Measurements from ENCODE around the gene EVI5L.
A peak's percentile ranks its signal among the peaks of the same experiment; 100 is the strongest.

Gene EVI5L

DNA sequence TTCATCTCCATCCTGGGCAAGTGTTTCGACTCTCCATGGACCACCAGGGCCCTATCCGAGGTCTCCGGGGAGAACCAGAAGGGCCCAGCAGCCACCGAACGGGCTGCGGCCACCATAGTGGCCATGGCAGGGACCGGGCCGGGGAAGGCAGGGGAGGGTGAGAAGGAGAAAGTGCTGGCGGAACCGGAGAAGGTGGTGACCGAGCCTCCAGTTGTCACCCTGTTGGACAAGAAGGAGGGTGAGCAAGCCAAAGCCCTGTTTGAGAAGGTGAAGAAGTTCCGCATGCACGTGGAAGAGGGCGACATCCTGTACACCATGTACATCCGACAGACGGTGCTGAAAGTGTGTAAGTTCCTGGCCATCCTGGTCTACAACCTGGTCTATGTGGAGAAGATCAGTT is 68.9 kb downstream of the EVI5L start:
- DNase-seq (ENCODE audit: low read depth) = no peak

DNA sequence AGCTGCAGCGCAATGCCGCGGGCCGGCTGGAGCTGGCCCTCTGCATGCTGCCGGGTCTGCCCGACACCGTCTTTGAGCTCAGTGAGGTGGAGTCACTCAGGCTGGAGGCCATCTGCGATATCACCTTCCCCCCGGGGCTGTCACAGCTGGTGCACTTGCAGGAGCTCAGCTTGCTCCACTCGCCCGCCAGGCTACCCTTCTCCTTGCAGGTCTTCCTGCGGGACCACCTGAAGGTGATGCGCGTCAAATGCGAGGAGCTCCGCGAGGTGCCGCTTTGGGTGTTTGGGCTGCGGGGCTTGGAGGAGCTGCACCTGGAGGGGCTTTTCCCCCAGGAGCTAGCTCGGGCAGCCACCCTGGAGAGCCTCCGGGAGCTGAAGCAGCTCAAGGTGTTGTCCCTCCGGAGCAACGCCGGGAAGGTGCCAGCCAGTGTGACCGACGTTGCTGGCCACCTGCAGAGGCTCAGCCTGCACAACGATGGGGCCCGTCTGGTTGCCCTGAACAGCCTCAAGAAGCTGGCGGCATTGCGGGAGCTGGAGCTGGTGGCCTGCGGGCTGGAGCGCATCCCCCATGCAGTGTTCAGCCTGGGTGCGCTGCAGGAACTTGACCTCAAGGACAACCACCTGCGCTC is 69.8 kb downstream of the EVI5L start:
- no peak for DNase-seq (ENCODE audit: low read depth)

DNA sequence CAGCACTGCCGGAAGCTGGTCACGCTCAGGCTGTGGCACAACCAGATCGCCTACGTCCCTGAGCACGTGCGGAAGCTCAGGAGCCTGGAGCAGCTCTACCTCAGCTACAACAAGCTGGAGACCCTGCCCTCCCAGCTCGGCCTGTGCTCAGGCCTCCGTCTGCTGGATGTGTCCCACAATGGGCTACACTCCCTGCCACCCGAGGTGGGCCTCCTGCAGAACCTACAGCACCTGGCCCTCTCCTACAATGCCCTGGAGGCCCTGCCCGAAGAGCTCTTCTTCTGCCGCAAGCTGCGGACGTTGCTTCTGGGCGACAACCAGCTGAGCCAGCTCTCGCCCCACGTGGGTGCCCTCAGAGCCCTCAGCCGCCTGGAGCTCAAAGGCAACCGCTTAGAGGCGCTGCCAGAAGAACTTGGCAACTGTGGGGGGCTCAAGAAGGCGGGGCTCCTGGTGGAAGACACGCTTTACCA is 70.4 kb downstream of the EVI5L start:
- DNase-seq (ENCODE audit: low read depth) = no peak

DNA sequence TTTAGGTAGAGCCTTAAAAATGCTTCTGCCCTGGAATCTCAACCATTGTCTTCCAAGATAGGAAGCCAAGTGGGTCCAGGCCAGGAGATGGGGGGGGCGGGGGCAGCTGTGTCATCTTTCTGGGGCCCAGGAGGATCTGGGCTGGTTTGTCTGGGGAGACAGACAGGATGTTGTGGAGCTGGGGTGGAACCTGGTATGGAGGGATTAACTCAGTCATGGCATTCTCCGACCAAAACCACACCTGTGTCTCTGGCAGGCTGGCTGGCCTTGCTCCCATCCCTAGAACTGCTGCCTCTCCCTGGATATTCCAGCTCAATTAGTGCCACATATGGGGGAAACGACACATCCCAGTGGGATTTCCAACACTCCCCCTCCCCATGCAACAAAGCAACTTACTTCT is 70.9 kb downstream of the EVI5L start:
- no peak for DNase-seq (ENCODE audit: low read depth)

DNA sequence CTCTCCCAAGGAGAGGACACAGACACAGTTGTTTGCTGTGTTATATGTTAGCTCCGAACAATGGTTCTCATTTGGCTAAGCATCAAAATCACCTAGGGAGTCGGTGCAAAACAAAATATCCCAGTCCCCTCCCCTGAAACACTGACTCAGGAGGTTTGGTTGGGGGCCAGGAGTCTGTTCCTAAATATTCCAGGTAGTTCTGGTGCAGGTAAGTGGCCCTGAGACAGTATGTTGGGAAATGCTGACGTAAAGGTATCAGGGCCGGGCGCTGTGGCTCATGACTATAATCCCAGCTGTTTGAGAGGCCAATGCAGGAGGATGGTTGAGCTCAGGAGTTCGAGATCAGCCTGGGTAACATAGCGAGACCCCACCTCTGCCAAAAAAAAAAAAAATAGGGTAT is 71.3 kb downstream of the EVI5L start:
- DNase-seq (ENCODE audit: low read depth) = no peak

DNA sequence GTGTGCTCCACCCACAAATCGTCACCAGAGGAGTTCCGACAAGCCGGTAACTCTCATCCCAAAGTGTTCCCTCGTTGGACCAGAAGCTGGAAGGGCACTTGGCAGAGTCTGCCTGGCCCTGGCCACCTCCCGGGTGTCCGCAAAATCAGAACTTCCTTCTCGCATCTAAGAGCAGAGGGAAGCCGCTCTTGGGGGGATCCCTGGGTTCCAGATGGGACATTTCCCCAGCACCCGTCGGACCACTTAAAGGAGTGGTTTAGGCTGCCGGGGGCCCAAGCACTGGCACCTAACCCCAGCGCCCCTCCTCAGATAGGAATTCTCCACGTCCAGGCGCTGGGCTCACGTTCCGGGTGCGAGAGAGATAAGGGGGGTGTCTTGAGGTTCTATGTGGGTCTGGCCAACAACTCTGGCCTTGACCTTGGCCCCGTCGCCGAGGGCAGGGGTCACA is 72.8 kb downstream of the EVI5L start:
- no peak for DNase-seq (ENCODE audit: low read depth)

DNA sequence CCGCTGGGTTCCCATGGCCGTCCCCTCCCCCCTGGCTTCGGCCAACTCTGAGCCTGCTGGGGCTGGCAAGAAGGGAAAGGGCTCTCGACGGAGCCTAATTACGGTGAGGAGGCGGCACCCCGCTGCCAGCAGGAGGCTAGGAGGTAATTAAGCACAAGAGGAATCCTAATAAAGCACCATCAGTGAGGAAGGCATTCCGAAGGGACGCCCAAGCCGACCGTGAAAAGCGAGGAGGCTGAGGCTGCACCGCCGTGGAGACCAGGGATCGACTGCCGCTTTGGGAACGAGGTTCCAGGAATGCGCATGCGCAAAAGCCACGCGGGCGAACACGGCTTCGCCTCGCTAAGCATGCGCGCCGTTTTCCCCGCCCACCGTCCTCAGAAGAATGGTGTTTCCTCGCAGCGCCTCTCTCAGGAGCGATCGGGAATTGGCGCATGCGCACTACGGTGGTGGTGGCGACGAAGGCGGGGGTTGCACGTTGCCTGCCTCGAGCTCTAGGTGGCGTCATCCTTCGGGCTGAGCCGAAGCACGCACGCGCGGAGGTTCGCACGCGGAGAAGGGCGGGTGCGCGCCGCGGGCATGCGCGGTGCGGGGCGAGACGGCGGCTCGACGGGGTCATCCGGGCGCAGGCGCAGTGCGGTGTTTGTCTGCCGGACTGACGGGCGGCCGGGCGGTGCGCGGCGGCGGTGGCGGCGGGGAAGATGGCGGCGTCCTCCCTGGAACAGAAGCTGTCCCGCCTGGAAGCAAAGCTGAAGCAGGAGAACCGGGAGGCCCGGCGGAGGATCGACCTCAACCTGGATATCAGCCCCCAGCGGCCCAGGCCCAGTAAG is 73.4 kb downstream of the EVI5L start, which contains the start of gene MAP2K7:
TSS of gene MAP2K7 (plus strand) at position 634 of the 830 bp plus-strand sequence. CDS start at position 702, 68 bp downstream.
- peak; percentile 97 for DNase-seq (ENCODE audit: low read depth)

DNA sequence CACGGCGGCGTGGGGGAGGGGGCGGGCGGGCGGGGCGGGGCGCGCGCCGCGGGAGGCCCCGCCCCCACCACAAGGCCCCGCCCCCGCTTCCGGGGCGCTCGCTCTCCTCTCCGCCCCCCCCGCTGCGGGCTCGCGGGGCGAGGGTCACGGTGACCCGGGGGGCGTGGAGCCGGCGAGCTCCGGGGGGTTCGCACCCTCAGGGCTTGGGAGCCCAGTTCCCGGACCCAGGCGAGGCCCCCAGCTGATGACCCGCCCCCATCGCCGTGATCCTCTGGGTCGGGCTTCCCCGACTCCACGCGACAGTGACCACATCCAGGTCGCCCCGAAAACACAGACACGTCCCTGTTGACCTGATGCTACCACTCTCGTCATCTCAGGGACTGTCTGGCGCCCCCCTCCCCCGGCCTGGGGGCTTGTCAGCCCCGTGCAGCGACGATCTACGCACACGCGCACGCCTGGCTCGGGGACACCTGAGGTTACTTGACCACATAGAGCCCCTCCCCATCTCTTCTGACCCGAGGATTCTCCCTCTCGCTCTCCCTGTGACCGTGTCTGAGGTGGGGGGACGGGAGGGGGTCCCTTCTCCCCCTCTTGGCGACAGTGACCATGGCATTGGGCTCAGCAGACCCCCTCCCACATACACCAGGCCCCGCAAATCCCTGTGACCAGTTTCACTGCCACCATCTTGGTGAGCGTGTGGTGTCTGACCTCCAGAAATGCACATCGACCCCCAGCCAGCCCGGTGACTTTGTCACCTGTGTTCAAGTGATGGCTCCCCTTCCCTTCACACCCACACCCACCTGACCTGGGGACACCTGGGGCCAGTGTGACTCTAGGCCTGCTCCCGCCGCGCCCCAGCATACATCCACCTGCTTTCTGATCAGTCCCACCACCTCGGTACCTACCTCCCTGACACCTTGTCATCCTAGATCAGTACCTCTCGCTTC is 74.3 kb downstream of the EVI5L start:
- no peak for DNase-seq (ENCODE audit: low read depth)

DNA sequence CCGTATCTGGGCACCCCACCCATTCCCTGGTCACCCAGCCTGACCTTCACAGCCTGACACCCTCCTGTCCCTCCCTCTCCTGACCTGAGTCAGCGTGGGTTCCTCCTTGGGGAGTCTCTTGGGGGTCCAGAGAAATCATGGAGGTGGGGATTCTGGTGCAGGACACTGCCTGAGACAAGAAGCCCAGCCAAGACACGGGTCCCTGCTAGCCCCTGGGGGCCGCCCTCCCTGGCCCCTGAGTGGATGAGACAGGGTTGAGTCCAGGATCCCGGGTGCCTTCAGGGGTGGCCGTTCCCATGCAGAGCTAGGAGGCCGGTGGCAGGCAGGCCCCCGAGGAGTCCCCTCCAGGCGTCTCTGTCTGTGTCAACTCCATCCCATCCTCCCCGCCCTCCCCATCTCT is 75.2 kb downstream of the EVI5L start:
- no peak for DNase-seq (ENCODE audit: low read depth)

DNA sequence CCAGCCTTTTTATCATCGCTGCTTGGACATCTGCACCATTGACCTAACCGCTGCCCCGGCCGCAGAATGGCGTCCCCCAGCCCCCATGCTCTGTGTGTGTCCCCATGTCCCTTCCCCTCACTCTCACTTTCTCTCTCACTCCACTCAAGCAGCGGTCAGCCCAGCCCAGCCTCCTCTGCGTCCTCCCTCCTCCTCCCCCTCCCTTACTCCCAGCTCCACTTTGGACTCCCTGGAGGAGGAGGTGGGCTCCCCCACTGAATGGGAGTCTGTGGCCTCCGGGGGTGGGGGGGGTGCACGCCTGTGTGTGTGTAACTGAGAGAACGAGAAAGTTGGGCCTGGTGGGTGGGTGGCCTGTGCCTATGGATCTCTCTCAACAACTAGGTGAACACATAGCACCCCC is 75.8 kb downstream of the EVI5L start:
- no peak for DNase-seq (ENCODE audit: low read depth)

DNA sequence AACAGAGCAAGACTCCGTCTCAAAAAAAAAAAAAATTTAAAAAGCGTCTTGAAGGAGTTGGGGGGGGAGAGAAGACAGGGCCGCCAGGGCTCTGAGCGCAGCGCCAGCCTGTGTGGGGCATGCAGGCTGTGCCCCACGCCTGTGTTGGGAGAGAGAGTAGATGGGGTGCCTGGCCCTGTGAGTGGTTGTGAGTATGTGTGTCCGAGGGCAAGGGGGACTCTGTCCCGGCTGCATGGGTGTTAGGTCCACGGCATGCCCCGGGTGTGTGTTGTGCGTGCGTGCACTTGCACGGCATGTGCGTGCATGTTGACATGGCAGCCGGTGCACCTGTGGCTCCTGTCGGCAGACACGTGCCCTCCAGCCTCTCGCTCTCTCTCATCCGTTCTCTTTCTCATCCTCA is 77.1 kb downstream of the EVI5L start:
- no peak for DNase-seq (ENCODE audit: low read depth)

DNA sequence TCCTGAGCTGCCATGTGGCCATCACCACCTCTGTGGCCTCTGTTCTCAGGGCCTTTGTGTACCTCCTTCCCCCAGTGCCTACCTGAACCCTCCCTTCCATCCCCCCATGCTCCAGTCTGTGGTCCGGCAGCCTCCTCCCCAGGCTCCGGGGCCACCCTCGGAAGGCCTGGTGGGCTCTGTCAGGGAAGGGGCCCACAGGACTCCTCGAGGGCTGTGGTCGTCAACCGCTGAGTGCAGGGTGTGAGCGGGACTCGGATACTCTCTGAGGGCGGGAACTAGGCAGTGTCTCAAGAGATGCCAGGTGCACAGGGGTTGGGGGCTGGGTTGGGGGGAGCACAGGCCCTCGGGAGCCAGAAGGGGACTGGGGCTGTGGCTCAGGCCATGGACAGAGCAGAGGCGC is 77.5 kb downstream of the EVI5L start:
- no peak for DNase-seq (ENCODE audit: low read depth)

DNA sequence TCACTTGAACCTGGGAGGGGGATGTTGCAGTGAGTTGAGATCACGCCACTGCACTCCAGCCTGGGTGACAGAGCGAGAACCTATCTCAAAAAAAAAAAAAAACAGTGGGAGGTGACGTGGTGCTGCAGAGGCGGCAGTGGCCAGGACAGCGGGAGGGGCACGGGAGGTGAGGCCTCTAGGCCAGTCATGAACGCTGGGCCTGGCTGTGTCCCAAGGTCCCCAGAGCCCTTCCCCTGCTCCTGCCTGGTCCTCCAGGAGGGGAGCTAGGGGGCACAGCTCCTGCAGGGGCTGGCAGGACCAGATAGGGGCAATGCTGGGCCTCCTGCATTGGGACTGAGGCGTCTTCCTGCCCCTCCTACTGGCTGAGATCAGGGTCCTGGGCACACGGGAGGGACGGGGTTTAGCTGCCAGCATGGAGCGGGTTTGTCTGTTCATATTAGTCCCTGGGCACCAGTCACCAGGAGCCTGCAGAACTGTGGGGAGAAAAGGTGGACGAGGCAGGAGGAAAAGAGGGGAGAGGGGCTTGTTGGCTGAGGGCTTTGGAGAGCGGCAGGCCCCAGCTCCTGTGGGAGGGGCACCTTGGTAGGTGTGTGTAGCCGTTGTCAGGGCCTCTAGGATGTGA is 78.2 kb downstream of the EVI5L start:
- no peak for DNase-seq (ENCODE audit: low read depth)

DNA sequence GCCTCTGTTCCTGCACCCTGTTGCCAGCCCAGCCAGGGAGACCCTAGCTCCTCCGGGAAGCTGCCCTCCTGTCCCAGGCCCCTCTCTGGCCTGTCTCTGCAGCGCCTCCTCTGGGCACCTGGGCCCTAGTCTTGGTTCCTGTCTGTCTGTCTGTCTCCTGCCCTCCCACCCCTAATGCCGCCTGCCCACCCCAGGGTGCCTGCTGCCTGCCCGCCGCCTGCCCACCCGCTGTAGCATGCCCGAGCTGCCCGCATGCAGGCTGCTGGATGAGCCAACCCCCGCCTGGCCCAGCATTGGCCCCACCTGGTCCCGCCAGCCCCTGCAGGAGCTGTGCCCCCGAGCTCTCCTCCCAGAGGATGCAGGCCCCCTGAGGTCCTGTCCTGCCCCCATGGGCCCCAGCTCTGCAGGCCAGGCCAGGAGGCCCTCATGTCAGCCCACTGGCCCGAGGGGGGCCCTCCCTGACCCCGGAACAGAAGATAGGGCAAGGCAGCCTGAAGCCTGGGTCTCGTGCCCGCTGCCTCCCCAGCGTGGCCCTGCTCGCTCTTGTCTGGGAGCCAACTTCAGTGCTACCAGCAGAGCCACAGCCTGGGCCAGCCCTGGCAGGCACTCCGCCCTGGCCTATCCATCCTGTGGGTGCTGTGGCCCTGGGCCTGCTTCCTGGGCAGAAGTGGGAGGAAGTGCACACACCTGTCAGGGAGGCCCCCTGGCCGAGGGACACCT is 78.9 kb downstream of the EVI5L start:
- DNase-seq (ENCODE audit: low read depth) = no peak

DNA sequence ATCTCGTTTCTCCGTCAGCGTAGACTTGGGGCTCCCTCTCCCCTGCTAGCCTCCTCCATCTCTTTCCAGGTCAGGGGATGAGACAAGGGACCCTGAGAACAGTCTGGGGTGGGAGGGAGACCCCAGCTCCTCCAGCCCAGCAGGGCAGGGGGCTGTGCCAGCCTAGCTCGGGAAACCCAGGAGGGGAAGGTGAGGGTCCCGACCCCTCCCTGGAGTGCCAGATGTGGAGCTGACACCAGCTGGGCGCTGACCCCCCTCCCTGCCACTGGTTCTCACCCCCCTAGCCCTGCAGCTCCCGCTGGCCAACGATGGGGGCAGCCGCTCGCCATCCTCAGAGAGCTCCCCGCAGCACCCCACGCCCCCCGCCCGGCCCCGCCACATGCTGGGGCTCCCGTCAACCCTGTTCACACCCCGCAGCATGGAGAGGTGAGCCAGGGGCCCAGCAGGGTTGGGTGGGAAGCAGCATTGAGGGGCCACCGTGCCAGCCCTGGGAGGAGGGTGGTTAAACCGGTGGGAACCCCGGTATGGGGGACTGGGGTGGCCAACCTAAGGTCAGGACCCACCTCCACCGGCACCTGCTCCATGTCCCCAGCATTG is 79.6 kb downstream of the EVI5L start:
- DNase-seq (ENCODE audit: low read depth) = no peak

DNA sequence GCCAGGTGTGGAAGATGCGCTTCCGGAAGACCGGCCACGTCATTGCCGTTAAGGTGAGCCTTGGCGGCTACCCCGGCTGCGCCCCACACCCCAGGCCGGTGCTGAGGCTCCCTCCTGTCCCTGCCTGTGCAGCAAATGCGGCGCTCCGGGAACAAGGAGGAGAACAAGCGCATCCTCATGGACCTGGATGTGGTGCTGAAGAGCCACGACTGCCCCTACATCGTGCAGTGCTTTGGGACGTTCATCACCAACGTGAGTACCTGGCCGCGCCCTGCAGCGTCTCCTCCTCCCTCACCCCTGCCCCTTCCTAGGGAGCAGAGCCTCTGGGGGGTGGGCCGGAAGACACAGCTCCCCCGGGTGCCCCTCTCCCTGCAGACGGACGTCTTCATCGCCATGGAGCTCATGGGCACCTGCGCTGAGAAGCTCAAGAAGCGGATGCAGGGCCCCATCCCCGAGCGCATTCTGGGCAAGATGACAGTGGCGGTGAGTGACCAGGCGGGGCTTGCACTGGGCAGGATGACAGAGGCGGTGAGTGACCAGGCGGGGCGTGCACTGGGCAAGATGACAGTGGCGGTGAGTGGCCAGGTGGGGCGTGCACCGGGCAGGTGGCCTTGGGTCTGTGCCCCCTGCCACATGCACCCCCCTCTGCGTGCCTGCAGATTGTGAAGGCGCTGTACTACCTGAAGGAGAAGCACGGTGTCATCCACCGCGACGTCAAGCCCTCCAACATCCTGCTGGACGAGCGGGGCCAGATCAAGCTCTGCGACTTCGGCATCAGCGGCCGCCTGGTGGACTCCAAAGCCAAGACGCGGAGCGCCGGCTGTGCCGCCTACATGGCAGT is 80.5 kb downstream of the EVI5L start:
- no peak for DNase-seq (ENCODE audit: low read depth)

DNA sequence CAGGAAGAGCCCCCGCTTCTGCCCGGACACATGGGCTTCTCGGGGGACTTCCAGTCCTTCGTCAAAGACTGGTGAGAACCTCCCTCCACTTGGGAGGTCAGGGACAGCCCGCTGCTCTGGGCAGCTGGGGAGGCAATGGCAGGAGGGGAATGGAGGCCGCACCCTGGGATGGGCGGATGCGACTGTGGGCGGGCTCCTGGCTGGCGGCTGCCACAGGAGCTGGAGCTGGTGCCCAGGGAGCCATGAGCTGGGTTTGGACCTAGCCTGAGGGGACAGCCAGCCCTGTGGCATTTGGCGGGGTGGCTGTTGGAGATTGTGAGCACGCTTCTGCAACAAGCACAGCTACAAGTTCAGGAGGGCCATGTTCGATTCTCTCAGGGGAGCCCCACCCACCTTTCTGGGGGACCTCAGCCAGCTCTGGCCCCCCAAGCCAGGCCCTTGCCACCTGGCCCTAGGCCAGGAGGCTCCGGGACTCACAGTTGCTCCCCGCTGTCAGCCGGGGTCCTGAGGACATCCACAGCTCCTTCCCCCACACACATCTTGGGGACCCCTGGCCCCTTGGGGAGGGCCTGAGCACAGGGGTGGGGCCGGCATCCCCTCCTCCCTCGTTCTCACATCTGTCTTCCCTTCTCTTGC is 81.6 kb downstream of the EVI5L start:
- DNase-seq (ENCODE audit: low read depth) = no peak

DNA sequence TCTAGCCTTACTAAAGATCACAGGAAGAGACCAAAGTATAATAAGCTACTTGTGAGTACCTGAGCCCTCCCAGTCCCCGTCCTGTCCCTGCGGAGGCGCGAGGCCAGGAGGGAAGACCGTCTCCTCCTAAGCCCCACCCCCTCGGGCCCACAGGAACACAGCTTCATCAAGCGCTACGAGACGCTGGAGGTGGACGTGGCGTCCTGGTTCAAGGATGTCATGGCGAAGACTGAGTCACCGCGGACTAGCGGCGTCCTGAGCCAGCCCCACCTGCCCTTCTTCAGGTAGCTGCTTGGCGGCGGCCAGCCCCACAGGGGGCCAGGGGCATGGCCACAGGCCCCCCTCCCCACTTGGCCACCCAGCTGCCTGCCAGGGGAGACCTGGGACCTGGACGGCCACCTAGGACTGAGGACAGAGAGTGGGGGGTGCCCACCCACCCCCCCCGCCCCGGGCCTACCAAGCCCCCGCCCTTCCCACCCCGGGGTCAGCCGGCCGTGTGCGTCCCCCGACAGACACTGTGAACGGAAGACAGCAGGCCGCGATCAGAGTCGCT is 82.2 kb downstream of the EVI5L start:
- no peak for DNase-seq (ENCODE audit: low read depth)
